ENCODE data around the gene EGFR.

GRCh38 chr7:55155351-55156117, 136.7 kb downstream of the EGFR start:
- TF ChIP-seq POLR2AphosphoS5 (IDR thresholded peaks at IDR 0.05) (no peak), MXI1 (conservative IDR thresholded peaks at IDR 0.05; ENCODE audit: poor library complexity, severe bottlenecking) (no peak), EZH2 (IDR thresholded peaks at IDR 0.05; ENCODE audit: borderline replicate concordance, insufficient read depth, low read length, poor library complexity, severe bottlenecking) (no peak), EP300 (conservative IDR thresholded peaks at IDR 0.05; ENCODE audit: poor library complexity, severe bottlenecking) (no peak)
- TF ChIP-seq, protein P1, sequence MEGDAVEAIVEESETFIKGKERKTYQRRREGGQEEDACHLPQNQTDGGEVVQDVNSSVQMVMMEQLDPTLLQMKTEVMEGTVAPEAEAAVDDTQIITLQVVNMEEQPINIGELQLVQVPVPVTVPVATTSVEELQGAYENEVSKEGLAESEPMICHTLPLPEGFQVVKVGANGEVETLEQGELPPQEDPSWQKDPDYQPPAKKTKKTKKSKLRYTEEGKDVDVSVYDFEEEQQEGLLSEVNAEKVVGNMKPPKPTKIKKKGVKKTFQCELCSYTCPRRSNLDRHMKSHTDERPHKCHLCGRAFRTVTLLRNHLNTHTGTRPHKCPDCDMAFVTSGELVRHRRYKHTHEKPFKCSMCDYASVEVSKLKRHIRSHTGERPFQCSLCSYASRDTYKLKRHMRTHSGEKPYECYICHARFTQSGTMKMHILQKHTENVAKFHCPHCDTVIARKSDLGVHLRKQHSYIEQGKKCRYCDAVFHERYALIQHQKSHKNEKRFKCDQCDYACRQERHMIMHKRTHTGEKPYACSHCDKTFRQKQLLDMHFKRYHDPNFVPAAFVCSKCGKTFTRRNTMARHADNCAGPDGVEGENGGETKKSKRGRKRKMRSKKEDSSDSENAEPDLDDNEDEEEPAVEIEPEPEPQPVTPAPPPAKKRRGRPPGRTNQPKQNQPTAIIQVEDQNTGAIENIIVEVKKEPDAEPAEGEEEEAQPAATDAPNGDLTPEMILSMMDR (IDR thresholded peaks at IDR 0.05; ENCODE audit: poor library complexity, severe bottlenecking), result no peak

Measured in neural cell (in vitro differentiated cells).